Measurements from ENCODE around the gene MC1R.
"Not testable (repeated sequence)": the region's sequence is repeated elsewhere in the genome, so short reads cannot be mapped to it uniquely, and the experiment has no call there.

GRCh38 chr16:89967436-89967835 lies 48.8 kb downstream of the MC1R start:
- TF ChIP-seq CTCF (conservative IDR thresholded peaks at IDR 0.05; ENCODE audit: low read length); EZH2phosphoT487 (IDR thresholded peaks at IDR 0.05; ENCODE audit: borderline replicate concordance, low read depth, low read length): not testable (repeated sequence)

All from OCI-LY7 (cell line).